GM12864 (cell line): ENCODE measurements around the gene PPIH.
"Not testable (repeated sequence)": the region's sequence is repeated elsewhere in the genome, so short reads cannot be mapped to it uniquely, and the experiment has no call there.

Experiments used
- DNase-seq: peaks from one replicate; pipeline ENCODE4 v3.0.0-alpha.2; 2011; ENCODE audit warnings: low read depth
- H3K4me3 ChIP-seq: 2 replicates; pipeline ENCODE4 v1.5.1; 2011; ENCODE audit warnings: mild to moderate bottlenecking, low read depth, low read length, control low read depth
- TF ChIP-seq, protein P1 (sequence below): IDR thresholded peaks from 2 replicates; pipeline ENCODE4 v1.5.1; 2011; ENCODE audit warnings: low read depth, mild to moderate bottlenecking, moderate library complexity, low read length, control low read depth, inconsistent platforms; ENCODE audit errors: missing control alignments

The PPIH gene

DNA sequence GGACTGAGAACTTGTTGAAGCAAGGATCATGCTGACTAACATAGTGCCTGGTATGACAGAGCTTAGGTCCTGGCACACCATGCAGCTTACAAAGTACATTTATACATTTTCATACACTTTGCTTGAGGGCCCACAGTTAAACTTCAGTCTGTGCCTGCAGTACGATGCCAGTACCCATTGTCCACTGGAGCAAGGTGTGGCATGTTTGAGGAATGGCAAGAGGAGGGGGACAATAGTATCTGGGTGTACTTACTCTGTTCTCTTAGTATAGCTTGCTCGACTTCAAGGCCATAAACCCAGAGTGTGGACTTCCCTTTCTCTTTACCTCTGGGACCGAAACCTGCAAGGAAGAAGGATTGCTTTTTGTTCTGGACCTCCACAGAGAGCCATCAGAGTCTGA is 17.2 kb downstream of the PPIH start:
- DNase-seq = no peak
- TF ChIP-seq, protein P1, sequence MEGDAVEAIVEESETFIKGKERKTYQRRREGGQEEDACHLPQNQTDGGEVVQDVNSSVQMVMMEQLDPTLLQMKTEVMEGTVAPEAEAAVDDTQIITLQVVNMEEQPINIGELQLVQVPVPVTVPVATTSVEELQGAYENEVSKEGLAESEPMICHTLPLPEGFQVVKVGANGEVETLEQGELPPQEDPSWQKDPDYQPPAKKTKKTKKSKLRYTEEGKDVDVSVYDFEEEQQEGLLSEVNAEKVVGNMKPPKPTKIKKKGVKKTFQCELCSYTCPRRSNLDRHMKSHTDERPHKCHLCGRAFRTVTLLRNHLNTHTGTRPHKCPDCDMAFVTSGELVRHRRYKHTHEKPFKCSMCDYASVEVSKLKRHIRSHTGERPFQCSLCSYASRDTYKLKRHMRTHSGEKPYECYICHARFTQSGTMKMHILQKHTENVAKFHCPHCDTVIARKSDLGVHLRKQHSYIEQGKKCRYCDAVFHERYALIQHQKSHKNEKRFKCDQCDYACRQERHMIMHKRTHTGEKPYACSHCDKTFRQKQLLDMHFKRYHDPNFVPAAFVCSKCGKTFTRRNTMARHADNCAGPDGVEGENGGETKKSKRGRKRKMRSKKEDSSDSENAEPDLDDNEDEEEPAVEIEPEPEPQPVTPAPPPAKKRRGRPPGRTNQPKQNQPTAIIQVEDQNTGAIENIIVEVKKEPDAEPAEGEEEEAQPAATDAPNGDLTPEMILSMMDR = no peak
- H3K4me3 ChIP-seq = no peak overlapping the region

DNA sequence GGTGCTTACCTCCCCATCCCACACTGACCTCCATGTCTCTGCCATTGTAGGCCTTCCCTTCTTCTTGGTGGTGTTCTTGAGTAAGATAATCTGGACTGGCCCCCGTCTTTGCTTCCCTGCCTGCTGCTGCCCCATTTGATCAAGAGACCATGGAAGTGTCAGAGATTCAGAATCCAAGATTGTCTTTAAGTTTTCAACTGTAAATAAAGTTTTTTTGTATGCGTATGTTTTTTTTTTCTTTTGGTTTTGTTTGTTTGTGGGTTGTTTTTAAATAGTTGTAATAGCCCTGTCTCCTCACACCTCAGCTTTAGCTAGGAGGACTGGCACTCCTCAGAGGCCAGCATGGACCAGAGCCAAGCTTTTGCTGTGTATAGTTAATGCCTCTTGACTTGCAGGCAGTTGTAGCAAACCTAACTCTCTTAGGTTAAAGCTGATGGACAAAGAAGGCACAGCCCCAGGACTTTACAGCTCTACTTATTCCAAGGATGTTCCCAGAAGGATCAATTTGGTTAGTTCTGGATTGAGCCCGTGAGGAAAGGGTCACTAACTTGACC is 18.4 kb downstream of the PPIH start:
- TF ChIP-seq, protein P1 = no peak
- no peak overlapping the region for H3K4me3 ChIP-seq
- DNase-seq = no peak

DNA sequence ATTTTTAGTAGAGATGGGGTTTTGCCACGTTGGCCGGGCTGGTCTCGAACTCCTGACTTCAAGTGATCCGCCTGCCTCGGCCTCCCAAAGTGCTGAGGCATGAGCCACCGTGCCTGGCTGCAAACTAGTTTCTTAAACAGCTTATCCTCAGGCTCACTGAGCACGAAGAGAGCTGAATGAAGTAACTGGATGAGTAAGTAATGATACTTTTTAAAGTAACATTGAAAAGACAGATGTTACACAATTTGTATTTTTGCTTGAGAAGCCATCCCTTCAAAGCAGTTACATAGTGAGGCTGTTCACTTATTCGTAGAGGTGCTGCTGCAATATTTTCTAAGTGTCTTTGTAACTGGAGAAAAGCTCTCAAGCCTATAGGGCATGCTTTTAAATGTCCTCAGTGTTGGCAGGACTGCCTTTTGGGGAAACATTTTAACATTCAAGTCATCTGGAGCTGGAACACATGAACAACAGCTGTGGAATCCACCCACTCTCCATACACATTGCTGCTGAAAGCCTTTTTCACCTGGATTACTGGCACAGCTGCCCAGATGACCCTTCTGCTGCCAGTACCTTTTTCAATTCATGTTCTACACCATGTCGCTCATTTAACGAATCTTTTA is 21.3 kb downstream of the PPIH start:
- no peak for DNase-seq
- TF ChIP-seq, protein P1 = no peak
- no peak overlapping the region for H3K4me3 ChIP-seq

DNA sequence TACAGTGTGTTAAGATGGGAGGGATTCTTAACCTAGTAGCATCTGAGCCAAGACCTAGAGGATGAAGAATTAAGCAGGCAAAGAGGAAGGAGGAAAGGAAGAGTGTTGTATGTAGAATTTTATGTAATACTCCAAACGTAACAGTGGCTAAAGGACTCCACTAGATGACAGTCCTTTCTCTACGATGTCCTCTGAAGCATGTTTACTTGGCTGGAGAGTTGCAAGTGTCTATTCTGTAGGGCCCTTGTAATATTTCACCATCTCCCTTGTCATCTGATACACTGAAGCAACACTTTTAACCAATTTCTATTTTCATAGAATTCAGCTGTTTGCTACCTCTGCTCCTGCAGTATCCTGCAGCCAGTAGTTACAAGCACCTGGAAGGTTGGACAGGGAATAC is 21.8 kb downstream of the PPIH start:
- no peak for DNase-seq
- no peak overlapping the region for H3K4me3 ChIP-seq
- TF ChIP-seq, protein P1 = no peak

DNA sequence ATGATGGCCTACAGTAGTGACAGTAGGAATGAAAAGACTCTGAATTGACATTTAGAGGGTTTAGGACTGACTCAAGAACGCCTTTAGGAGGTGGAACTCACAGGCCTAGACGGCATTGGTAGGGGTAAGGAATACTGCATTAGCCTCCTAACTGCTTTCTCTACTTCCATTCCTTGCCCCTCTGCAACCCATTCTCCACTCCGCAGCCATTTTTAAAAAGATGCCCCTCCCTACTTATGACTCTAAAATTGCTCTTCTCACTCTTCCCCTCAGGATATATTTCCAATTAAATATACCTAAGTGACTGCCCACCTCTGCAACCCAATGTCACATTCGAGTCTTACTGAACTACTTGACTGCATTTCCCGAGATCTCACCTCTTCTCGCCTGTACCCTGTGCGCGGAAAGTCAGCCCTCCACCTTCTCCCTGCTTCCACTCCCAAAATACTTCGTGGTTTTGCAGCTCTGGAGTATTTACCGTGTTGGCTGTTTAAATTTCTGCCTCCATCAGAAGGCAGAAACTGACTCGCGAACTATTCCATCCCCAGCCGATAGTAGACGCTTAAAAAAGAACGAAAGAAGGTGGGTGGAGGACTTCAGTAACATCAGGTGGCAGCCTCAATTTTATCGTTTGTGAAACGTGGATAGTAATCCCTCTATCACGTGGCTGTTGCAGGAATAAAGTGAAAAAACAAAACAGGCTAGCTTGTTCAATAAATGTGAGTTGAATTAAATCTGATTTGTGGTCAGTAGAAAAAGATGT is 22.9 kb downstream of the PPIH start:
- TF ChIP-seq, protein P1 = no peak
- peak overlapping the region; percentile 63 for H3K4me3 ChIP-seq
- no peak for DNase-seq

DNA sequence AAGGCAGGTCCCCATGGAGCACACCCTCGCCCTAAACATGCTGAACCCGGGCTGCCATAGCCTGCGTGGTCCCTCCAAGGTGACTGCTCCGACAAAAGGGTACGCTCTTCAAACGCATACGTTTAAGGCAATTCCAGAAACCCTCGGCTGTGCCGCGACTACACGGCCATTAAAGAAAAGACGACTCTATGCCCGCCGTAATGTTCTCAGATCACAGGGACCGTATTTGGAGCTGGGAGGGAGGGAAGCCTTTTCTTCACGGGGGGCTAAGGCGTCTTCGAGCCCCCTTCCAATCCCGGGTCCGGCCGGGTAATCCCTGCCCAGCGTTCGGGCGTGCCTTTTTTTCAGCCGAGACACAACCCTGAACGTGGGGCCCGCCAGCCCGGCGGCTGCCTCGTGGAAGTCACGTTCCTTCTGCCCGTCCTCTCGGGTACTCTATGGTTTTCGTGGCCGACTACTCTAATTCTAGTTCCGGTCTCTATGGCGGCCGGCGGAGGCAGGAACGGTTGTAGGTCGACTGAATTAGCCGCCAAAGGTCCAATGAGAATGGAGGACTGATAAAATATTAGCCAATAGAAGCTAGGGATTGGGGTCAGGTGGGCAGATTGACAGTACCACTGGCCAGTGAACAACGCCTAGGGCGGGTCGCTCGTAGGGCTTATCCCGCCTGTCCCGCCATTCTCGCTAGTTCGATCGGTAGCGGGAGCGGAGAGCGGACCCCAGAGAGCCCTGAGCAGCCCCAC is 23.7 kb downstream of the PPIH start, which contains the start of gene YBX1:
Gene YBX1 (plus strand): TSS at position 678 of the 743 bp plus-strand sequence. CDS start 148 bp downstream, outside the sequence.
- H3K4me3 ChIP-seq = peak within 1 kb of the TSS; percentile 63
- DNase-seq = peak; percentile 98
- TF ChIP-seq, protein P1 = no peak

DNA sequence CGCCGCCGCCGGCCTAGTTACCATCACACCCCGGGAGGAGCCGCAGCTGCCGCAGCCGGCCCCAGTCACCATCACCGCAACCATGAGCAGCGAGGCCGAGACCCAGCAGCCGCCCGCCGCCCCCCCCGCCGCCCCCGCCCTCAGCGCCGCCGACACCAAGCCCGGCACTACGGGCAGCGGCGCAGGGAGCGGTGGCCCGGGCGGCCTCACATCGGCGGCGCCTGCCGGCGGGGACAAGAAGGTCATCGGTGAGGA is 24.2 kb downstream of the PPIH start:
- not testable (repeated sequence) for DNase-seq
- H3K4me3 ChIP-seq = peak overlapping the region; percentile 63
